Esophagus squamous epithelium (tissue), 4 donors: ENCODE measurements around the gene GSE1.

Source experiments
- POLR2A ChIP-seq, 4 donors: fragments of 450-650 bp; IDR thresholded peaks; one replicate each; pipeline ENCODE4 v1.6.1; 2017; ENCODE audit warnings: antibody characterized with exemption in 4 of 4, mild to moderate bottlenecking in 4 of 4, moderate library complexity in 3 of 4
- TF ChIP-seq, protein P1 (sequence below), 6 experiments: fragments of 450-650 bp in 4 of 6; fragments of 200-600 bp in 2 of 6; sonication (generic) in 2 of 6; IDR thresholded peaks; one replicate each; pipeline ENCODE4 v1.5.1; 2016 to 2019; ENCODE audit warnings: antibody characterized with exemption in 6 of 6, mild to moderate bottlenecking in 4 of 6, moderate library complexity in 4 of 6

DNA sequence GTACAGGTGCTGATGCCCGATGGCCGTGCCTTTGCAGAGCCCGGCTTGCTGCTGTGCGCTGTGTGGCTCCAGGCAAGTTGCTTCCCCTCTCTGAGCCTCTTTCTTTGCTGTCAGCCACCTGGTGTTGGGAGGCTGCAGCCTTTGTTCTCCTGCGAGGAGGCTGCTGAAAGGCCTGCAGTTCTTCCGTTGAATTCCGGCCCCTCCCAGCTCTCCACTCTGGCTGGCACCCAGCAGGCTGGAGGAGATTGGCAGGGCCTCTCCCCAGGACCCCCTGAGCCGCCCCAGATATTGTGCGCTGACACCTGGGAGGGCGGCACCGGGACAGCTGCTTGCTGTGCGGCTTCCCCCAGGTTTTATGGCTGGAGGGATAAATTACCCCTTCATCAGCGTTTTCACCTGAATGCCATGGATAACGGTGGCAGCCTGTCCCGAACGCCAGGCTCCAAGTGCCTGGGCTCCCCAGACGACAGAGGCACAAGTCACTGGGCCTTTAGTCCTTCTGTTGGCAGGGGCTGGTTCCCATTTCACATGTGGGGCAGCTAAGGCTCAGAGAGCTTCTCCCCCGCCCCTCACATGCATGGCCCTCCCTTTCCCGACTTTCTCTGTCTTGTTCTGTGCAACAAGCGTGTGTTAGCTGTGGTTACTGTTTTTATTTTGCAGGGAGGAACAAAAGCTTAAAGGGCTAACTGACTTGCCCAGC lies 35.1 kb upstream of the GSE1 start:
- TF ChIP-seq, protein P1, sequence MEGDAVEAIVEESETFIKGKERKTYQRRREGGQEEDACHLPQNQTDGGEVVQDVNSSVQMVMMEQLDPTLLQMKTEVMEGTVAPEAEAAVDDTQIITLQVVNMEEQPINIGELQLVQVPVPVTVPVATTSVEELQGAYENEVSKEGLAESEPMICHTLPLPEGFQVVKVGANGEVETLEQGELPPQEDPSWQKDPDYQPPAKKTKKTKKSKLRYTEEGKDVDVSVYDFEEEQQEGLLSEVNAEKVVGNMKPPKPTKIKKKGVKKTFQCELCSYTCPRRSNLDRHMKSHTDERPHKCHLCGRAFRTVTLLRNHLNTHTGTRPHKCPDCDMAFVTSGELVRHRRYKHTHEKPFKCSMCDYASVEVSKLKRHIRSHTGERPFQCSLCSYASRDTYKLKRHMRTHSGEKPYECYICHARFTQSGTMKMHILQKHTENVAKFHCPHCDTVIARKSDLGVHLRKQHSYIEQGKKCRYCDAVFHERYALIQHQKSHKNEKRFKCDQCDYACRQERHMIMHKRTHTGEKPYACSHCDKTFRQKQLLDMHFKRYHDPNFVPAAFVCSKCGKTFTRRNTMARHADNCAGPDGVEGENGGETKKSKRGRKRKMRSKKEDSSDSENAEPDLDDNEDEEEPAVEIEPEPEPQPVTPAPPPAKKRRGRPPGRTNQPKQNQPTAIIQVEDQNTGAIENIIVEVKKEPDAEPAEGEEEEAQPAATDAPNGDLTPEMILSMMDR (IDR thresholded peaks at IDR 0.05), result no peak
- TF ChIP-seq POLR2A (IDR thresholded peaks at IDR 0.05), result no peak
